ENCODE results near the gene NCKAP5. TPM values are rescaled to one million over a fixed set of nuclear protein-coding genes. Genes with fewer than 3 reads are reported as not detected.

The NCKAP5 gene
- total RNA-seq, 1 experiment from 2014 or later, result 1.1 TPM

GRCh38 chr2:132999421-132999820 lies 568.8 kb downstream of the NCKAP5 start:
- peak; percentile 24 for DNase-seq (ENCODE audit: low read depth)

DNA sequence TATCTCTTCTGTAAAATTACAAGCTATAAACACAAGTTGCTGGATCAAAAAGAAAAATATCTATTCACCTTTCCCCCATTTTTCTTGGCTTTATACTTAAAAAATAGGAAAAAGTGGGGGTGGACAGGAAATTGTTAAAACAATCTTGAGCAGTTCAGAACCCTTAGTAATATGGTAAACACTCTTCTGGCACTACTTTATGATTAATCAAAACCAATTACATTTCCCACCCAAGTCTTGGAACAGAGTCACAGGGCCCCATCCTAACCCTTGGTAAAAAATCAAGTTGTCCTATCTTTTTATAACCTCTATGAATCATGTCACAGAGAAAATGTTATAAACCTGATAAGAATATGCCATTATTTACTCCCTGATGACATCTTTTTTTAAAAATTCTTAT lies 570.0 kb downstream of the NCKAP5 start:
- no peak for DNase-seq (ENCODE audit: low read depth)

GRCh38 chr2:132991471-132992045 lies 576.7 kb downstream of the NCKAP5 start:
- no peak for DNase-seq (ENCODE audit: low read depth)

GRCh38 chr2:132984731-132985130 lies 583.5 kb downstream of the NCKAP5 start:
- no peak for DNase-seq (ENCODE audit: low read depth)

DNA sequence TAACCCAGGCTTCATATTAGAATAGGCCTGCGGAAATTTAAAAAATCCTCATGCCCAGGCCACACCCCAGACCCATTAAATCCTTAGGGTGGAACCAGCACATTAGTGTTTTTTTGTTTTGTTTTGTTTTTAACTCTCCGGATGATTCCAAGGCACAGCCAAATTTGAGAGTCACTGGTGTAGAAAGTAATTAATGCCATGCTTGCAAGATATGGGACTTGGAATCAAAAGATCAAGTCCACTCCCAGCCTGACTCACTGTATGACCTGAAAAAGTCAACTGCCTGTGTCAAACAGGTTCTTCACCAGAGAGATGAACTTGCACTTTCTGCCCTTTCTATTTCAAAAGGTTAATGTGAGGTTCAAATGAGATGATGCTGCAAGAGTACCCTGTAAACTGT lies 588.0 kb downstream of the NCKAP5 start:
- no peak for DNase-seq (ENCODE audit: low read depth)

- DNase-seq (ENCODE audit: low read depth), result no peak
Measured at GRCh38 chr2:132979339-132980093, 588.7 kb downstream of the NCKAP5 start.

DNA sequence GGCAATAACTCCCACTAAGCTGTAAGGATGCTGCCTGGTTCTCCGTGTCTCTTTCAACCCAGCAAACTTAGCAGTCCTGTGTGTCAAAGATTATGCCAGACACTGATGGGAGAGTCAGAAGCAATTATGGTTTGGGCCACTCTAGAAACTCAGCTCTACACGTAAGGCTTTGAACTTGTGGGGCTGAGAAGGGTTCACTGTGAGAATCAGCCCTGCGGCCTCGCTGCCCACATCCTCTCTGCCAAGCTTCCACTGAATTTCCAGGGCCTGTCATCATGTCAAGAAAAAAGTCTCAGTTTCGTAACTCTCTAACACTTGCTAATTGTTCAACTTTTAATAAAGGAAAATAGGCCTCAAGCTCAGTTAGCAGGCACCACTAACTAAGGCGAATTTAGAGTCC lies 589.4 kb downstream of the NCKAP5 start:
- peak; percentile 70 for DNase-seq (ENCODE audit: low read depth)

GRCh38 chr2:132977812-132978529 lies 590.3 kb downstream of the NCKAP5 start:
- peak; percentile 57 for DNase-seq (ENCODE audit: low read depth)

GRCh38 chr2:132975193-132976105 lies 592.8 kb downstream of the NCKAP5 start:
- no peak for DNase-seq (ENCODE audit: low read depth)

DNA sequence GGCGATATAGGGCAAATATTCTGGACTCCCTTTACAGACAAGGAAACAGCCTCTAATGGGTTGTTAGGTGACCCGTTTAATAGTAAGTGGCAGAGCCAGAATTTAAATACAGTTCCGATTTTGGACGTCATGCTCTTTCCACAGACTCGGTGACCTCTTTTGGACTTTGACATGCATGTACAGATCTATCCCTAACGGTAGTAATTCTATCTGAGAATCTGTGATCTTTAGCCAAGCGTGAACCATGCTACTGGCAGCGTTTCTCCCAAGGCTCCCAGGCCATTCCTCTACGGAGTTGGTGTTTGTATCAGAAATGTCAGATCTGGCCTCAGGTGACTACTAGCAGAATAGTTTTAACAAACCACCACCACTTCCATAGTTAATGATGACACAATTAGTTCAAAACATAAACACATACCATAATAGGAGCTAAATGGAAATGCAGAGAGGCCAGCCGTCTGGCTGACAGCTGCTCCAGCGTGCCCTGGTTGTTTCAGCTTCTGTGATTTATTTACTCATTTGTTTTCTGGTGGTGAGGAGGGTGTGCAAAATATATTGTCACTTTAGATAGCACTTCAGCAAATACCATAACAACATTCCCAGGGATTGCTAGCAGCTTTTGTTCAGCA lies 593.7 kb downstream of the NCKAP5 start:
- DNase-seq (ENCODE audit: low read depth), result peak; percentile 26

DNA sequence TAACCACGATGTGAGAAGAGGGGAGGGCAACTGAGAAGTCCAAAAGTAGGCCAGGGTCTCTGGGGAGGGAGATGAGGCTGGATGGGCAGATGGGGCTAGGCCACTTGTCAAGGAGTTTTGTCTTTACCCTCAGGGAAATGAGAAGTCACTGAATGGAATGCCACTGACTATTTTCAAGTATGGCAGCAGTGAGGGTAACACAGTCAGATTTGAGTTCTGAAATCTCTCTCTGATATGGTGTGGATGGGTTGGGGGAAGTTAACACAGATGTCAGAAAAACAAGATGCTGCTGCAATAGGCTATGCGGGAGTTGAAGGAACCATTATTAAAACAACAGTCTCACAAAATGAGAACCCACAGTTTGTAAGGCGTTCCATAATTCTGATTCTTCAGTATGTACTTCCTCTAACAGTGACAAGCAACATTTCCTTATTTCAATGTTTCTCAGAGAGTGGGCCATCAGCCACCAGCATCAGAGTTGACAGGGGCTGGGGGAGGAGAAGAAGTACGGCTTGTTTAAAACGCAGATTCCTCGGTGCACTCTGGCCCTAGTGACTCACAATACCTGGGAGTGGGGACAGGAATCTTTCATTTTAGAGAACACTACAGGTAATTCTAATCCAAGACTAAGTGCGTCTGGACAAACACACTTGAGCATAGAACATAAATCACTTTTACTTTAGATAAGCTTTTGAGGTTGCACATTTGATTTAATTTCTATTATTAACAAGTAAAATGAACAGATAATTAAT lies 596.8 kb downstream of the NCKAP5 start:
- no peak for DNase-seq (ENCODE audit: low read depth)

DNA sequence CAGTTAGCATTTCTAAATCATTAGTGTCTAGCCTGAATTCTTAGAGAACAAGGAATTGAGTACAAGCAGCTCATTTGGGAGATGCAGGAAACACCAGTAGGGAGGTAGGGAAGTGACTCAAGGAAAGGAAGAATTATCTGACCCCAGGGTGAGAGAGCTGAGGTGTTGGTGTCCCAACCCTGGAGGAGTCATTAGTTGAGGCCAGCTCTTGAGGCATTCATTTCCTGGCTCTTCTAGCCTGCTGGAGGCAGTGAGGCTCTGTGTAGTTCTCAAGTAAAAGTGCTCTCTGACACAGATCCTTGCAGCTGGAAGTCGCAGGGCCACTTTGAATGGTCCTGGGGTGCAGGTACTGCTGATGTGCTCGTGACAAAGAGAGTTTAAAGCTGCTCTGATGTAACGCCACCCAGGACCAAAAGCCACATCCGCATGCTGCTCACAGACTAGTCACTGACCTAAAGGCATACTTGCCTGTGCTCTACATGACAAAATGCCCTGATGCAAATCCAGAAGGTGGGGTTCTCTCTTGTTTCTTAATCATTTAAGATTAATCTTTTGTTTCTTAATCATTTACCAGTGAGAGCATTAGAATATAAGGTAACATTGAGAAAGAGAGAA lies 598.8 kb downstream of the NCKAP5 start:
- DNase-seq (ENCODE audit: low read depth), result peak; percentile 42

DNA sequence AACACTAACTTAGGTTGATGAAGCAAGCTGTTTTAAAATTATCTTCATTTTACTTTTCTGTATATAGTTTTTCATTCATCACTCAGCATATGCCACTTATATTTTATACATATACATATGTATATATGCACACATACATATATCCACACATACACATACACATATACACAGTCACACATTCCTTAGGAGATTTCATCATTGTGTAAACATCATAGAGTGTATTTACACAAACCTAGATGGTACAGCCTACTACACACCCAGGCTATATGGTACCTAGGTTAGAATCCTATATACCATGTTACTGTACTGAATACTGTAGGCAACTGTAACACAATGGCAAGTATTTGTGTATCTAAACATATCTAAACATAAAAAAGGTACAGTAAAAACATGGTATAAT lies 602.8 kb downstream of the NCKAP5 start:
- no peak for DNase-seq (ENCODE audit: low read depth)

GRCh38 chr2:132963161-132963560 lies 605.1 kb downstream of the NCKAP5 start:
- no peak for DNase-seq (ENCODE audit: low read depth)

- no peak for DNase-seq (ENCODE audit: low read depth)
Measured at GRCh38 chr2:132958887-132959286, 609.4 kb downstream of the NCKAP5 start.

DNA sequence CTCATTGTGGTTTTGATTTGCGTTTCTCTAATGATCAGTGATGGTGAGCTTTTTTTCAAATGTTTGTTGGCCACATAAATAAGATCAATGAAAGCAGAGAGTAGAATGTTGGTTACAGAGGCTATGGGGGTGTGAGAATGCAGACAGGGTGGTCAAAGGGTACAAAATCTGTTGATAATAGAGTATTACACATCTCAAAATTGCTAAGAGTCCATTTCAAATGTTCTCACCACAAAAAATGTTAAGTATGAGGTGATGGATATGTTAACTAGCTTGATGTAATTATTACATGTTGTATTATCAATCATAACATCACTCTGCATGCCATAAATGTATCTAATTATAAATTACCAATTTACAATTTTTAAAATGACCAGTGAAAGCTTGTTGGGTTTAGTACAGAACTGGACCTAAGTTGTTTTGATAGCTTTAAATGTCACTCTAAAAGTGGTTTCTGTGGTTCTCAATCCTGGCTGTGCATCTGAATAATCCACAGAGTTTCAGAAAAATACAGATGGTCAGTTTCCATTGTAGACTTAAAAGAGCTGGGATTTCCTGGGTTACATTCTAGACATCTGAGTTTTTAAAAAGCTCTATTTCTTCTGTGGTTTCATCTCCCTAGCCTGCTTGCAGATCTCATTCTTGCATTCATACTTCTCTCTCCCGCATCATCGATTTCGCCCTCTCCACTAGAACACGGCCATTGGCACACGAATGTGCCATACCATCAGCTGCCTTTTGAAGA lies 612.2 kb downstream of the NCKAP5 start:
- DNase-seq (ENCODE audit: low read depth), result no peak

GRCh38 chr2:132953771-132954170 lies 614.5 kb downstream of the NCKAP5 start:
- no peak for DNase-seq (ENCODE audit: low read depth)

GRCh38 chr2:132951008-132951714 lies 617.1 kb downstream of the NCKAP5 start:
- no peak for DNase-seq (ENCODE audit: low read depth)

- no peak for DNase-seq (ENCODE audit: low read depth)
Measured at GRCh38 chr2:132949108-132949507, 619.2 kb downstream of the NCKAP5 start.

All from RPMI7951 (cell line).